ENCODE results near the gene FHOD1. TPM values are rescaled to one million over a fixed set of nuclear protein-coding genes. Genes with fewer than 3 reads are reported as not detected.

FHOD1 gene
- polyA plus RNA-seq, 3 donors, result 5.1 to 152 (median 5.5) TPM

DNA sequence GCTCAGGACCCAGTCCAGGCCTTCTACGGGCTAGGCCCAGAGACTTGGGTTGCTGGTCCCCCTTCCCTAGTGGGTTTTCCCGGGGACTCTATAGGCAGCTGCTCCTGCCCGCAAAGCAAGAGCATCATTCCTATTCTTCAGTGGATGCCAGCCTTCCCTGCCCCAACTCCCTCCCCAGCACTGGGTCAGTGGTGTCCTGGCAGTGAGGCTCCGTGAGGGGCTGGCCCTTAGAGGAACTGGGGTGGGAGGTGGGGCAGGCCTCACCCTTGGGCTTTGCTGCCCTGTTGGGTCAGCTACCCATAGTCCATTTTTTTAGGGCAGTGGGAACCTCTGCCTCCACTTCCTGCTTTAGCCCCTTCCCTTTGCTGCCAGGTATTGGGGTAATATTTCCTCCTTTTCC lies 24.2 kb upstream of the FHOD1 start:
- H3K27ac Mint-ChIP-seq, result peak overlapping the region in 1 of 7 donors; percentile 52
- H3K4me3 Mint-ChIP-seq, result no peak overlapping the region
- H3K4me1 ChIP-seq (ENCODE audit: control insufficient read depth in 1 of 2, insufficient read depth in 2 of 2, low read length in 2 of 2), result no peaks in the 10 kb centered on the region
- peaks cover 7 to 9% of the 10 kb centered on the region in 2 donors for H3K36me3 Mint-ChIP-seq
- no peaks in the 10 kb centered on the region for H3K4me1 Mint-ChIP-seq
- TF ChIP-seq CTCF (IDR thresholded peaks at IDR 0.05), result no peak
- no peaks in the 10 kb centered on the region for H3K9me3 Mint-ChIP-seq
- peaks cover 2 to 10% (median 8%) of the 10 kb centered on the region in 3 donors for H3K27me3 Mint-ChIP-seq (ENCODE audit: low read depth in 3 of 3)
- 100% methylated on average over 1 of the region's 4 CpGs for WGBS (ENCODE audit: insufficient coverage)
- intact Hi-C loops (cut with micrococcal nuclease), result no loop called here
- H3K36me3 ChIP-seq (replicated peaks in 1 of 2; ENCODE audit: control insufficient read depth in 1 of 2, insufficient read depth in 2 of 2, low read length in 2 of 2), result no peaks in the 10 kb centered on the region
- H3K27me3 ChIP-seq (ENCODE audit: control insufficient read depth in 2 of 2, insufficient read depth in 2 of 2, low read length in 2 of 2), result no peaks in the 10 kb centered on the region
- H2AFZ ChIP-seq (ENCODE audit: insufficient read depth, low read depth, low read length, poor library complexity, severe bottlenecking), result no peak overlapping the region
- DNase-seq, result no peak
- no peaks in the 10 kb centered on the region for H3K79me2 ChIP-seq (ENCODE audit: insufficient read depth, low read length)
- H3K27ac ChIP-seq (ENCODE audit: low read depth in 1 of 2, low read length in 2 of 2), result no peak overlapping the region
- no peak overlapping the region for H3K9ac ChIP-seq (ENCODE audit: insufficient read depth, low read length, poor library complexity, severe bottlenecking)
- no peaks in the 10 kb centered on the region for H4K20me1 ChIP-seq (ENCODE audit: insufficient read depth, low read length)
- no peak overlapping the region for H3K4me3 ChIP-seq (replicated peaks in 1 of 3; ENCODE audit: low read depth in 2 of 3, low read length in 3 of 3)
- no peaks in the 10 kb centered on the region for H3K9me3 ChIP-seq (replicated peaks in 1 of 2; ENCODE audit: control insufficient read depth in 1 of 2, insufficient read depth in 1 of 2, low read length in 2 of 2)
- no peak overlapping the region for H3K4me2 ChIP-seq (replicated peaks; ENCODE audit: extremely low read depth, low read length, poor library complexity, severe bottlenecking)

GRCh38 chr16:67270931-67271338 lies 23.7 kb upstream of the FHOD1 start:
- H3K4me1 Mint-ChIP-seq, result peaks cover under 1% of the 10 kb centered on the region
- Histone ChIP-seq H3K27ac (ENCODE audit: low read depth in 1 of 2, low read length in 2 of 2) (no peak overlapping the region), H3K4me1 (ENCODE audit: control insufficient read depth in 1 of 2, insufficient read depth in 2 of 2, low read length in 2 of 2) (no peaks in the 10 kb centered on the region), H3K9ac (ENCODE audit: insufficient read depth, low read length, poor library complexity, severe bottlenecking) (no peak overlapping the region), H3K79me2 (ENCODE audit: insufficient read depth, low read length) (no peaks in the 10 kb centered on the region), H4K20me1 (ENCODE audit: insufficient read depth, low read length) (no peaks in the 10 kb centered on the region), H2AFZ (ENCODE audit: insufficient read depth, low read depth, low read length, poor library complexity, severe bottlenecking) (no peak overlapping the region), H3K9me3 (replicated peaks in 1 of 2; ENCODE audit: control insufficient read depth in 1 of 2, insufficient read depth in 1 of 2, low read length in 2 of 2) (no peaks in the 10 kb centered on the region), H3K4me3 (replicated peaks in 1 of 3; ENCODE audit: low read depth in 2 of 3, low read length in 3 of 3) (no peak overlapping the region), H3K36me3 (replicated peaks in 1 of 2; ENCODE audit: control insufficient read depth in 1 of 2, insufficient read depth in 2 of 2, low read length in 2 of 2) (no peaks in the 10 kb centered on the region), H3K27me3 (ENCODE audit: control insufficient read depth in 2 of 2, insufficient read depth in 2 of 2, low read length in 2 of 2) (no peaks in the 10 kb centered on the region), H3K4me2 (replicated peaks; ENCODE audit: extremely low read depth, low read length, poor library complexity, severe bottlenecking) (no peak overlapping the region)
- peaks cover 2 to 10% (median 10%) of the 10 kb centered on the region in 3 donors for H3K27me3 Mint-ChIP-seq (ENCODE audit: low read depth in 3 of 3)
- no peak for DNase-seq
- TF ChIP-seq CTCF (IDR thresholded peaks at IDR 0.05), result no peak
- H3K4me3 Mint-ChIP-seq, result no peak overlapping the region
- peaks cover 6 to 7% of the 10 kb centered on the region in 2 donors for H3K36me3 Mint-ChIP-seq
- H3K27ac Mint-ChIP-seq, result no peak overlapping the region
- intact Hi-C loops (cut with micrococcal nuclease), result no loop called here
- H3K9me3 Mint-ChIP-seq, result no peaks in the 10 kb centered on the region
- 88% methylated on average over 7 of the region's 11 CpGs for WGBS (ENCODE audit: insufficient coverage)

Measured in CD14-positive monocyte (primary cell).